Parathyroid adenoma (tissue), 2 donors: ENCODE measurements around the gene MSANTD1.
A peak's percentile ranks its signal among the peaks of the same experiment; 100 is the strongest.
"Not testable (repeated sequence)": the region's sequence is repeated elsewhere in the genome, so short reads cannot be mapped to it uniquely, and the experiment has no call there.

Source experiments
- H2AFZ ChIP-seq: fragments of 300-600 bp; sonication (generic); one replicate; pipeline ENCODE4 v1.7.0; 2017; ENCODE audit warnings: antibody characterized with exemption, mild to moderate bottlenecking
- H3K27ac ChIP-seq: fragments of 300-600 bp; sonication (generic); one replicate; pipeline ENCODE4 v1.7.0; 2017
- H3K27me3 ChIP-seq: fragments of 300-600 bp; sonication (generic); one replicate; pipeline ENCODE4 v1.7.0; 2017; ENCODE audit warnings: low read length; ENCODE audit not compliant: control insufficient read depth, insufficient read depth
- H3K36me3 ChIP-seq: fragments of 300-600 bp; sonication (generic); one replicate; pipeline ENCODE4 v1.7.0; 2017; ENCODE audit warnings: low read length; ENCODE audit not compliant: control insufficient read depth, insufficient read depth
- H3K4me1 ChIP-seq: fragments of 300-600 bp; sonication (generic); one replicate; pipeline ENCODE4 v1.7.0; 2017; ENCODE audit warnings: control low read depth
- H3K4me2 ChIP-seq: fragments of 300-600 bp; sonication (generic); one replicate; pipeline ENCODE4 v1.7.0; 2017; ENCODE audit warnings: low read length
- H3K4me3 ChIP-seq: fragments of 300-600 bp; sonication (generic); one replicate; pipeline ENCODE4 v1.7.0; 2017; ENCODE audit warnings: low read depth, low read length
- H3K79me2 ChIP-seq: fragments of 300-600 bp; sonication (generic); one replicate; pipeline ENCODE4 v1.7.0; 2017; ENCODE audit warnings: control low read depth
- H3K9ac ChIP-seq: fragments of 300-600 bp; sonication (generic); one replicate; pipeline ENCODE4 v1.7.0; 2017; ENCODE audit warnings: mild to moderate bottlenecking
- H3K9me3 ChIP-seq: fragments of 300-600 bp; sonication (generic); one replicate; pipeline ENCODE4 v1.7.0; 2017; ENCODE audit warnings: low read length; ENCODE audit not compliant: control insufficient read depth
- CTCF ChIP-seq: fragments of 300-600 bp; sonication (generic); IDR thresholded peaks from one replicate; pipeline ENCODE4 v1.7.0; 2017; ENCODE audit warnings: antibody characterized with exemption, mild to moderate bottlenecking
- donor health status: primary hyperparathyroidism.

Gene MSANTD1

GRCh38 chr4:3296651-3297050 lies 47.7 kb downstream of the MSANTD1 start:
- peak overlapping the region; percentile 13 for H3K4me3 ChIP-seq
- H3K4me2 ChIP-seq: peak overlapping the region; percentile 53
- no peak overlapping the region for H2AFZ ChIP-seq
- no peaks in the 10 kb centered on the region for H3K27me3 ChIP-seq
- H3K9me3 ChIP-seq: no peaks in the 10 kb centered on the region
- H3K9ac ChIP-seq: no peak overlapping the region
- no peak overlapping the region for H3K27ac ChIP-seq
- H3K4me1 ChIP-seq: no peaks in the 10 kb centered on the region
- H3K79me2 ChIP-seq: no peaks in the 10 kb centered on the region
- no peak for TF ChIP-seq CTCF
- no peaks in the 10 kb centered on the region for H3K36me3 ChIP-seq

GRCh38 chr4:3297066-3297859 lies 48.3 kb downstream of the MSANTD1 start:
- no peaks in the 10 kb centered on the region for H3K9me3 ChIP-seq
- H2AFZ ChIP-seq: no peak overlapping the region
- H3K4me1 ChIP-seq: no peaks in the 10 kb centered on the region
- no peaks in the 10 kb centered on the region for H3K79me2 ChIP-seq
- peak overlapping the region; percentile 13 for H3K4me3 ChIP-seq
- H3K9ac ChIP-seq: no peak overlapping the region
- H3K27me3 ChIP-seq: no peaks in the 10 kb centered on the region
- H3K27ac ChIP-seq: no peak overlapping the region
- peak overlapping the region; percentile 53 for H3K4me2 ChIP-seq
- no peaks in the 10 kb centered on the region for H3K36me3 ChIP-seq
- no peak for TF ChIP-seq CTCF

- Histone ChIP-seq H3K4me2 (no peak overlapping the region), H3K9ac (no peak overlapping the region), H2AFZ (no peak overlapping the region), H3K4me1 (no peaks in the 10 kb centered on the region), H3K27me3 (no peaks in the 10 kb centered on the region), H3K4me3 (no peak overlapping the region), H3K79me2 (no peaks in the 10 kb centered on the region), H3K9me3 (no peaks in the 10 kb centered on the region), H3K36me3 (no peaks in the 10 kb centered on the region), H3K27ac (no peak overlapping the region)
- TF ChIP-seq CTCF: no peak
These were observed 50.4 kb downstream of the MSANTD1 start for GRCh38 chr4:3299122-3299975.

- no peaks in the 10 kb centered on the region for H3K9me3 ChIP-seq
- H3K4me2 ChIP-seq: no peak overlapping the region
- TF ChIP-seq CTCF: no peak
- H3K27ac ChIP-seq: no peak overlapping the region
- no peaks in the 10 kb centered on the region for H3K27me3 ChIP-seq
- H2AFZ ChIP-seq: no peak overlapping the region
- no peaks in the 10 kb centered on the region for H3K36me3 ChIP-seq
- no peak overlapping the region for H3K4me3 ChIP-seq
- H3K79me2 ChIP-seq: no peaks in the 10 kb centered on the region
- no peak overlapping the region for H3K9ac ChIP-seq
- H3K4me1 ChIP-seq: no peaks in the 10 kb centered on the region
These were observed 51.2 kb downstream of the MSANTD1 start for GRCh38 chr4:3299976-3300671.

- H3K27me3 ChIP-seq, H3K4me1 ChIP-seq, H3K9me3 ChIP-seq: not testable (repeated sequence)
These were observed 51.9 kb downstream of the MSANTD1 start for GRCh38 chr4:3300882-3301281.

More at GRCh38 chr4:3300882-3301281, 51.9 kb downstream of the MSANTD1 start:
- H3K27ac ChIP-seq, H3K4me2 ChIP-seq, H3K4me3 ChIP-seq, H2AFZ ChIP-seq, H3K79me2 ChIP-seq, H3K36me3 ChIP-seq, H3K9ac ChIP-seq: not testable (repeated sequence)
